GM20000 (cell line): ENCODE results near the gene ZNF385C.

Experiments used
- DNase-seq: peaks from one replicate; pipeline ENCODE4 v3.0.0; 2012; ENCODE audit warnings: low spot score
- TF ChIP-seq, protein P1 (sequence below): IDR thresholded peaks from 2 replicates; pipeline ENCODE4 v1.5.1; 2012; ENCODE audit warnings: mild to moderate bottlenecking, control low read depth; ENCODE audit errors: extremely low read depth, missing control alignments

The ZNF385C gene

GRCh38 chr17:42067371-42068091 is 30.7 kb downstream of the ZNF385C start:
- peak; percentile 79 for DNase-seq
- TF ChIP-seq, protein P1, sequence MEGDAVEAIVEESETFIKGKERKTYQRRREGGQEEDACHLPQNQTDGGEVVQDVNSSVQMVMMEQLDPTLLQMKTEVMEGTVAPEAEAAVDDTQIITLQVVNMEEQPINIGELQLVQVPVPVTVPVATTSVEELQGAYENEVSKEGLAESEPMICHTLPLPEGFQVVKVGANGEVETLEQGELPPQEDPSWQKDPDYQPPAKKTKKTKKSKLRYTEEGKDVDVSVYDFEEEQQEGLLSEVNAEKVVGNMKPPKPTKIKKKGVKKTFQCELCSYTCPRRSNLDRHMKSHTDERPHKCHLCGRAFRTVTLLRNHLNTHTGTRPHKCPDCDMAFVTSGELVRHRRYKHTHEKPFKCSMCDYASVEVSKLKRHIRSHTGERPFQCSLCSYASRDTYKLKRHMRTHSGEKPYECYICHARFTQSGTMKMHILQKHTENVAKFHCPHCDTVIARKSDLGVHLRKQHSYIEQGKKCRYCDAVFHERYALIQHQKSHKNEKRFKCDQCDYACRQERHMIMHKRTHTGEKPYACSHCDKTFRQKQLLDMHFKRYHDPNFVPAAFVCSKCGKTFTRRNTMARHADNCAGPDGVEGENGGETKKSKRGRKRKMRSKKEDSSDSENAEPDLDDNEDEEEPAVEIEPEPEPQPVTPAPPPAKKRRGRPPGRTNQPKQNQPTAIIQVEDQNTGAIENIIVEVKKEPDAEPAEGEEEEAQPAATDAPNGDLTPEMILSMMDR: peak; percentile 79

- TF ChIP-seq, protein P1: no peak
- DNase-seq: no peak
Measured at GRCh38 chr17:42065201-42065600, 33.1 kb downstream of the ZNF385C start.

GRCh38 chr17:42062681-42063080 is 35.6 kb downstream of the ZNF385C start:
- no peak for DNase-seq
- TF ChIP-seq, protein P1: no peak

GRCh38 chr17:42061646-42062487 is 36.4 kb downstream of the ZNF385C start:
- TF ChIP-seq, protein P1: no peak

GRCh38 chr17:42060231-42060630 is 38.0 kb downstream of the ZNF385C start:
- no peak for DNase-seq
- TF ChIP-seq, protein P1: no peak

More at GRCh38 chr17:42061646-42062487, 36.4 kb downstream of the ZNF385C start:
- no peak for DNase-seq

DNA sequence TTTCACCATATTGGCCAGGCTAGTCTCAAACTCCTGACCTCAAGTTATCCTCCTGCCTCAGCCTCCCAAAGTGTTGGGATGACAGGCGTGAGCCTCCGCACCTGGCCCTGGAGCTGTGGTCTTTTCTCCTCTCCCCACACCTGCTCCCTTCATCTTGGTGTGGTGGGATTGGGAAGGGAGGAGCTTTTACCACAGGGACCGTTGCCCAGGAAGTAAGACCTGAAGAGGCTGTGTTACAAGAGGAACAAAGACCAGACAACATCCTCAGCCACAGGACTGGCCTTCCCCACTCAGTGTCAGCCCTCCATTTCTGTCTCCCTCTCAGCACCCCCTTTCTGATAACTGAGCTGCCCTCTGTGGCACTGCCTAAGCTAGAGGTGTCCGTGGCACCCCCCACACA is 38.5 kb downstream of the ZNF385C start:
- TF ChIP-seq, protein P1: no peak
- no peak for DNase-seq

GRCh38 chr17:42058063-42058462 is 40.2 kb downstream of the ZNF385C start:
- DNase-seq: no peak
- TF ChIP-seq, protein P1: no peak
